OCI-LY7 (cell line): ENCODE results near the gene CASQ2. TPM values are rescaled to one million over a fixed set of nuclear protein-coding genes. Genes with fewer than 3 reads are reported as not detected.

ENCODE experiments used
- BruUV-seq: library from RNA; stranded (reverse); fragments of 400-500 nt; replicated peaks from 2 replicates; lab custom pipeline; 2021; lab: Mats Ljungman, UMichigan
- CTCF ChIA-PET: fragments of 300-600 bp; sonication (Branson Sonifier 250); formaldehyde crosslinking; loops from one replicate; lab custom pipeline; 2022; ENCODE audit warnings: antibody characterized with exemption; ENCODE audit not compliant: unreplicated experiment; lab: Charles Lee
- POLR2A ChIA-PET: fragments of 300-600 bp; sonication (Branson Sonifier 250); formaldehyde crosslinking; loops from one replicate; lab custom pipeline; 2022; ENCODE audit warnings: antibody characterized with exemption; lab: Charles Lee
- DNase-seq: peaks from one replicate; pipeline ENCODE4 v3.0.0-alpha.2; 2015; ENCODE audit warnings: low spot score
- H2AFZ ChIP-seq: fragments of 200-600 bp; sonication (generic), shearing (Covaris generic); 2 replicates; pipeline ENCODE4 v1.6.1; 2014; ENCODE audit warnings: mild to moderate bottlenecking, antibody characterized with exemption, low read length, moderate library complexity
- H3K27ac ChIP-seq: fragments of 200-600 bp; sonication (generic); 2 replicates; pipeline ENCODE4 v1.5.1; 2014; ENCODE audit warnings: mixed run types, low read depth, mild to moderate bottlenecking, moderate library complexity, low read length, inconsistent platforms; ENCODE audit not compliant: poor library complexity, severe bottlenecking
- H3K36me3 ChIP-seq: fragments of 200-600 bp; sonication (generic); 2 replicates; pipeline ENCODE4 v1.6.1; 2014; ENCODE audit warnings: mild to moderate bottlenecking, antibody characterized with exemption, low read length, moderate library complexity, mixed read lengths; ENCODE audit not compliant: insufficient read depth
- H3K4me1 ChIP-seq: fragments of 200-600 bp; sonication (generic); 2 replicates; pipeline ENCODE4 v1.5.1; 2014; ENCODE audit warnings: mild to moderate bottlenecking, low read length; ENCODE audit not compliant: insufficient read depth, poor library complexity, severe bottlenecking
- H3K4me2 ChIP-seq: fragments of 200-600 bp; sonication (generic); 2 replicates; pipeline ENCODE4 v1.6.1; 2014; ENCODE audit warnings: mild to moderate bottlenecking, low read length
- H3K4me3 ChIP-seq: fragments of 200-600 bp; sonication (generic); 2 replicates; pipeline ENCODE4 v1.5.1; 2014; ENCODE audit warnings: mild to moderate bottlenecking, low read depth, low read length; ENCODE audit not compliant: poor library complexity, severe bottlenecking
- H3K79me2 ChIP-seq: fragments of 200-600 bp; sonication (generic); 2 replicates; pipeline ENCODE4 v1.6.1; 2016; ENCODE audit warnings: low read depth, mild to moderate bottlenecking, low read length, moderate library complexity, mixed read lengths; ENCODE audit not compliant: insufficient read depth
- H3K9me2 ChIP-seq: fragments of 200-600 bp; sonication (generic); 2 replicates; pipeline ENCODE4 v1.6.1; 2016; ENCODE audit warnings: mild to moderate bottlenecking, low read length, mixed read lengths; ENCODE audit not compliant: insufficient read depth
- H3K9me3 ChIP-seq: fragments of 200-600 bp; sonication (generic); 2 replicates; pipeline ENCODE4 v1.6.1; 2014; ENCODE audit warnings: mild to moderate bottlenecking, mixed run types, low read length, mixed read lengths
- H4K20me1 ChIP-seq: fragments of 200-600 bp; sonication (generic); 2 replicates; pipeline ENCODE4 v1.6.1; 2014; ENCODE audit warnings: mild to moderate bottlenecking, antibody characterized with exemption, low read length, moderate library complexity, mixed read lengths; ENCODE audit not compliant: insufficient read depth
- EZH2phosphoT487 ChIP-seq: fragments of 200-600 bp; sonication (generic); IDR thresholded peaks from 2 replicates; pipeline ENCODE4 v1.6.1; 2018; ENCODE audit warnings: low read depth, borderline replicate concordance, mild to moderate bottlenecking, mixed run types, antibody characterized with exemption, low read length, moderate library complexity, mixed read lengths
- intact Hi-C: fragments of 100-400 bp; cut with micrococcal nuclease; formaldehyde crosslinking; loops from one replicate; pipeline ENCODE4 v1.10.0; 2022; ENCODE audit not compliant: unreplicated experiment
- total RNA-seq, 2 experiments: library from RNA; depleted of rRNA in 1 of 2; stranded (reverse); fragments of >200 nt in 1 of 2; shearing (Covaris generic) in 1 of 2; gene quantifications; 2 replicates each; pipeline ENCODE4 v1.2.3, GENCODE V29; 2014 to 2022
- TF ChIP-seq, protein P1 (sequence below): fragments of 200-600 bp; sonication (generic); conservative IDR thresholded peaks from 2 replicates; pipeline ENCODE4 v1.5.1; 2014; ENCODE audit warnings: mild to moderate bottlenecking, antibody characterized with exemption, low read length, moderate library complexity, mixed read lengths

The CASQ2 gene
- total RNA-seq, 2 experiments from 2014 or later, result not detected

- CTCF ChIA-PET, result no interaction called here
- H3K27ac ChIP-seq, result no peak overlapping the region
These were observed 91.3 kb downstream of the CASQ2 start for GRCh38 chr1:115677182-115677555.

DNA sequence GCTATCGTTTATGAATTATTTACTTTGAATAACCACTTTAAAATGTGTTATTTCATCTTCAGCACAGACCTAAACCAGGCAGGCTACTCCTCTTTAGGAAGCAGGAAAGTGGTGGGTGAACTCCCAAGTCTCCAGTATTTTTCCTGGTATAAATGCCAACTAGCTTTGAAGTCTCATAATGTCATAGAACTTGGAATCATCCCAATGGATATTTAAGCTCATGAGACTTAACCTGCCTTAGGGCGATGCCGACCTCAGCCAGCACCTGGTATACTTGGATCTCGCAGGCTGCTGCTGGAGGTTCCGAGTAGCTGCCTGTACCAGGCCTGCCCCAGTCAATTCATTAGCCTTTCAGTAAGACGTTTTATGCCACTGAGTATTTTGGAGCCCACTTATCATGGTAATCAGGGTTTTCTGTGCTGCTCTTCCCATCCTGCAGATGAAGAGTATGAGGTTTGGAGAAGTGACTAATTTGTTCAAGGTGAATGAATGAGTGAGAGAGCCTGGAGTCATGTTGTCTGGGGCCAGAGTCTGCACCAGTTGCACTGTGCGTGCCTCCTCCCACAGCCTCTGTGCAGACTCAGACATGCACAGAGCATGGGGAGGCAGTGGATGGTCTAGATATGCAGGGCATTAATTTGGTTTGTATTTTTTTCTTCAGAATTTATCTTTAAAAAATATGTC, 91.9 kb downstream of the CASQ2 start:
- no peaks in the 10 kb centered on the region for H3K9me3 ChIP-seq
- no peak overlapping the region for H3K4me2 ChIP-seq
- intact Hi-C loops, result no loop called here
- ChIA-PET CTCF (no interaction called here), POLR2A (no interaction called here)
- BruUV-seq, result no TSS peak
- H2AFZ ChIP-seq, result no peak overlapping the region
- no peaks in the 10 kb centered on the region for H4K20me1 ChIP-seq
- no peaks in the 10 kb centered on the region for H3K9me2 ChIP-seq
- TF ChIP-seq, protein P1, sequence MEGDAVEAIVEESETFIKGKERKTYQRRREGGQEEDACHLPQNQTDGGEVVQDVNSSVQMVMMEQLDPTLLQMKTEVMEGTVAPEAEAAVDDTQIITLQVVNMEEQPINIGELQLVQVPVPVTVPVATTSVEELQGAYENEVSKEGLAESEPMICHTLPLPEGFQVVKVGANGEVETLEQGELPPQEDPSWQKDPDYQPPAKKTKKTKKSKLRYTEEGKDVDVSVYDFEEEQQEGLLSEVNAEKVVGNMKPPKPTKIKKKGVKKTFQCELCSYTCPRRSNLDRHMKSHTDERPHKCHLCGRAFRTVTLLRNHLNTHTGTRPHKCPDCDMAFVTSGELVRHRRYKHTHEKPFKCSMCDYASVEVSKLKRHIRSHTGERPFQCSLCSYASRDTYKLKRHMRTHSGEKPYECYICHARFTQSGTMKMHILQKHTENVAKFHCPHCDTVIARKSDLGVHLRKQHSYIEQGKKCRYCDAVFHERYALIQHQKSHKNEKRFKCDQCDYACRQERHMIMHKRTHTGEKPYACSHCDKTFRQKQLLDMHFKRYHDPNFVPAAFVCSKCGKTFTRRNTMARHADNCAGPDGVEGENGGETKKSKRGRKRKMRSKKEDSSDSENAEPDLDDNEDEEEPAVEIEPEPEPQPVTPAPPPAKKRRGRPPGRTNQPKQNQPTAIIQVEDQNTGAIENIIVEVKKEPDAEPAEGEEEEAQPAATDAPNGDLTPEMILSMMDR, result no peak
- no peak for TF ChIP-seq EZH2phosphoT487
- H3K4me1 ChIP-seq, result no peaks in the 10 kb centered on the region
- H3K27ac ChIP-seq, result no peak overlapping the region
- H3K36me3 ChIP-seq, result no peaks in the 10 kb centered on the region
- no peak for DNase-seq
- H3K79me2 ChIP-seq, result no peaks in the 10 kb centered on the region
- no peak overlapping the region for H3K4me3 ChIP-seq

More at GRCh38 chr1:115677182-115677555, 91.3 kb downstream of the CASQ2 start:
- H3K36me3 ChIP-seq, result no peaks in the 10 kb centered on the region
- TF ChIP-seq, protein P1, result no peak
- TF ChIP-seq EZH2phosphoT487, result no peak
- BruUV-seq, result no TSS peak
- intact Hi-C loops, result no loop called here
- POLR2A ChIA-PET, result no interaction called here
- H4K20me1 ChIP-seq, result no peaks in the 10 kb centered on the region
- no peaks in the 10 kb centered on the region for H3K9me3 ChIP-seq
- H3K9me2 ChIP-seq, result no peaks in the 10 kb centered on the region
- no peaks in the 10 kb centered on the region for H3K79me2 ChIP-seq
- H2AFZ ChIP-seq, result no peak overlapping the region
- H3K4me3 ChIP-seq, result no peak overlapping the region
- H3K4me1 ChIP-seq, result no peaks in the 10 kb centered on the region
- DNase-seq, result no peak
- H3K4me2 ChIP-seq, result no peak overlapping the region
